ENCODE results near the gene ALDH3A2.
"Not testable (repeated sequence)": the region's sequence is repeated elsewhere in the genome, so short reads cannot be mapped to it uniquely, and the experiment has no call there.

The ALDH3A2 gene

GRCh38 chr17:19678581-19679453, 30.3 kb downstream of the ALDH3A2 start:
- no peak for DNase-seq (ENCODE audit: low read depth)

- no peak for DNase-seq (ENCODE audit: low read depth)
Measured at GRCh38 chr17:19683117-19683516, 34.6 kb downstream of the ALDH3A2 start.

- DNase-seq (ENCODE audit: low read depth): not testable (repeated sequence)
Measured at GRCh38 chr17:19684909-19685580, 36.5 kb downstream of the ALDH3A2 start.

DNA sequence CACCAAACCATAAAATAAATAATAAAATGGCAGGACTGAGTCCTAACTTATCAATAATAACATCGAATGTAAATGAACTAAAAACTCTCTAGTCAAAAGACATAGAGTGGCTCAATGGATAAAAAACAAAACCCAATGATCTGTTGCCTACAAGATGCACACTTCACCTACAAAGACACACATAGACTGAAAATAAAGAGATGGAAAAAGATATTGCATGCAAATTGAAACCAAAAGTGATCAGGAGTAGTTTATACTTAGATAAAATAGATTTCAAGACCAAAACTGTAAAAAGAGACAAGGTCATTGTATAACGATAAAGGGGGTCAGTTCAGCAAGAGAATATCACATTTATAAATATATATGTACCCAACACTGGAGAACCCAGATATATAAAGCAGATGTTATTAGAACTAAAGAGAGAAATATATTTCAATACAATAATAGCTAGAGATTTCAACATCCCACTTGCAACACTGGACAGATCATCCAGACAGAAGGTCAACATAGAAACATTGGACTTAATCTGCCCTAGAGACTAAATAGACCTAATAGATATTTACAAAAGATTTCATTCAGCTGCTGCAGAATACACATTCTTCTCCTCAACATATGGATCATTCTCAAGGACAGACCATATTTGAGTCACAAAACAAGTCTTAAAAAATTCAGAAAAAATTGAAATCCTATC, 38.0 kb downstream of the ALDH3A2 start:
- DNase-seq (ENCODE audit: low read depth): no peak

- no peak for DNase-seq (ENCODE audit: low read depth)
Measured at GRCh38 chr17:19702217-19702641, 53.7 kb downstream of the ALDH3A2 start.

DNA sequence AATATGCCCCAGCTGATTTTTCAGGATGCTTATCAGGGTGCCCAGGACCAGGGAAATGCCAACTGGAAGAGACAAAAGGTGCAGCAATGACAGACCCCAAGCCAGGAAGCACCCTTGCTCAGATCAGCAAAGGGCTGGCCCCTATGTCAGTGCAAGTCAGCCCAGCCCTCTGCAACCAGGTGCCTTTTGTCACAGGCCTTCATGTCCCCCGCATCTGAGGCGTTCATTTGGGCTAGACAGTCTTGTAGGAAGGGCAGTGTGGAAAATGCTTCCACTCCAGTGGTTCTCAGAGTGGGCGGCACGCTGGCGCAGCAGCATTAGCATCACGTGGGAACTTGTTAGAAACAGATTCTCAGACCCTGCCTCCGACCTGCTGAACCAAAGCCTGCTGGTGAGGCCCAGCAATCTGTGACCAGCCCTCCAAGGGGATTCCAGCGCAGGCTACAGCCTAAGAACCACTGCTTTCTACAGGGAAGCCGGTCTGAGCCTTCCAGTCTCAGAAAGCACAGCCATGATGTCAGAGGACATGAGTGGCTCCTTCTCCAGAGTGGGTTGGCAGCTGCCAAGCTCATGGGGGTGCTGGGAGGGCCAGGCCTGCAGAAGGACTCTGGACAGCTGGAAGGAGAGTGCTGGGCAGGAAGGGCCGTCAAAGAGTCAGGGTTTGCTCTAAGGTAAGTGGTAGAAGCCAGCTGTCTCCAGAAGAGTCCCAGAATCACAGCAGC, 54.7 kb downstream of the ALDH3A2 start:
- DNase-seq (ENCODE audit: low read depth): no peak

DNA sequence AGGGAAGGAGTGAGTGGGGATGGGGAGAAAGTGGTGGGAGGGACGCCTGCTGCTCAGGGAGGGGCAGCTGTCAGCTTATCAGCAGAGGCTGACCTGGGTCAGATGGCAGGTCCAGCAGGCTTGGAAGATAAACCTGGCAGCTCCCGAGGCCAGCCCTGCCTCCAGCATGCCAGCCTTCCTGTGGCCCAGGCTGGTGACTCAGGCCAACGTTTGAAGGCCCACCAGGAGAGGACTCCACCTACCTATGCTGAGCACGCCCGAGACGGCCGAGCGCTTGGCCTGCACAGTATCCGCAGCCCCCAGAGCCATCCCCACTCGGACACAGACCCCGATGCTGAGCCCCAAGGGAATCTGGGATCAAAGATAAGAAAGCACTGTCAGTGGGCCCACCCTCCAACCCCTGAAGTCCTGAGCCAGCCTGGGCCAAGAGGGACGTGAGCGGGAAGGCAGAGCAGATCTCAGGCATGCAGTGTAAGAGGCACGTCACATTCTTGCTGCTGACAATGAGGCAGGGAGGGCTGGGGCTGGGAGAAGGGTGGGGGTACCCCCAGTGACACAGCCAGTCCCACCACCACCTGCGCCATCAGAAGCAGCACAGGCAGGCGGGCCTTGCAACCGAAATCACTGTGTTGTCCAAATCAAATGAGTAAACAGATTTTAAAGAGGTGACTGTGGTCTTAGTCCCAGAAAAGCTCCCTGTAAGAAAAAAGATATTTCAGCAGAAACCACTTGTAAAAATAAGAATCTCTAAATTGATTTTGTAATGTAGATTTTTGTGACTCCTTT, 55.5 kb downstream of the ALDH3A2 start:
- no peak for DNase-seq (ENCODE audit: low read depth)

- no peak for DNase-seq (ENCODE audit: low read depth)
Measured at GRCh38 chr17:19705201-19705600, 56.6 kb downstream of the ALDH3A2 start.

DNA sequence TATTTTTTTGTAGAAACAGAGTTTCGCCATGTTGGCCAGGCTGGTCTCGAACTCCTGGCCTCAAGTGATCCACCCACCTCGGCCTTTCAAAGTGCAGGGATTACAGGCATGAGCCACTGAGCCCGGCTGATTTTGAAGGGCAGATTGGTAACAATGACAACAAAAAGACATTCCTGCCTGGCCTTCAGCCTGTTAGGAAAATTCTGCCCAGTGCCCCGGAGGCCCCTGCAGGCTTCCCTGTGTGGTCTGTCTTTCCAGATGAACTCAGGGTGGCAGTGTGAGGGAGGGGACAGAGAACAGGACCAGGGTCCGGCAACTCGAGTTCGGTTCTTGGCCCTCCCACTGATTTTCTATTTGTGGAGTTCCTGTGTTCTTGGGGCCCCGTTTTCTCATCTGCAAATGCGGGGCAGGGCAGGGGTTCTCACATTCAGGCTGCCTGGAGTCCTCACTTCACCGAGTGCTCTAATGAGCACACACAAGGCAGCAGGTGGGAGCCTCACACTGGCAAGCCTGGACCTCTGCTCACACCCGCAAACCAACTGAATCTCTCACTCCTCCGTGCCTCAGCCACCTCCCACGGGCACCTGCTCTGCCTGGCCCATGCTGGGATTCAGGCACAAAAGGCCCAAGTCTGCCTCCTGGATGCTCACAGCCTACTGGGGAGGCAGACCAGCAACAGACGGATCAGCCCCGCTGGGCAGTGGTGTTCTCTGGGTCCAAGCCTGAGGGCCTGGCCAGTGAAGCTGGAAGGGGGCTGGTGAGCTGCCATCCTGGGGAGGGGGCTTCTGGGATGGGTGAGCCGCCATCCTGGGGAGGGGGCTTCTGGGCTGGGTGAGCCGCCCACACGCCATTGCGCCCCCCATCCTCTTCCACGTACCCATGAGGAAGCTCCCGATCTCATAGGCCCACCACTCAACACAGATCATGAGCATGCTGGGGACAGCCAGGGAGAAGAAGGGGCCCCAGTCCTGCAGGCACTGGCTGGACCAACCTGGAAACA, 57.5 kb downstream of the ALDH3A2 start:
- no peak for DNase-seq (ENCODE audit: low read depth)

DNA sequence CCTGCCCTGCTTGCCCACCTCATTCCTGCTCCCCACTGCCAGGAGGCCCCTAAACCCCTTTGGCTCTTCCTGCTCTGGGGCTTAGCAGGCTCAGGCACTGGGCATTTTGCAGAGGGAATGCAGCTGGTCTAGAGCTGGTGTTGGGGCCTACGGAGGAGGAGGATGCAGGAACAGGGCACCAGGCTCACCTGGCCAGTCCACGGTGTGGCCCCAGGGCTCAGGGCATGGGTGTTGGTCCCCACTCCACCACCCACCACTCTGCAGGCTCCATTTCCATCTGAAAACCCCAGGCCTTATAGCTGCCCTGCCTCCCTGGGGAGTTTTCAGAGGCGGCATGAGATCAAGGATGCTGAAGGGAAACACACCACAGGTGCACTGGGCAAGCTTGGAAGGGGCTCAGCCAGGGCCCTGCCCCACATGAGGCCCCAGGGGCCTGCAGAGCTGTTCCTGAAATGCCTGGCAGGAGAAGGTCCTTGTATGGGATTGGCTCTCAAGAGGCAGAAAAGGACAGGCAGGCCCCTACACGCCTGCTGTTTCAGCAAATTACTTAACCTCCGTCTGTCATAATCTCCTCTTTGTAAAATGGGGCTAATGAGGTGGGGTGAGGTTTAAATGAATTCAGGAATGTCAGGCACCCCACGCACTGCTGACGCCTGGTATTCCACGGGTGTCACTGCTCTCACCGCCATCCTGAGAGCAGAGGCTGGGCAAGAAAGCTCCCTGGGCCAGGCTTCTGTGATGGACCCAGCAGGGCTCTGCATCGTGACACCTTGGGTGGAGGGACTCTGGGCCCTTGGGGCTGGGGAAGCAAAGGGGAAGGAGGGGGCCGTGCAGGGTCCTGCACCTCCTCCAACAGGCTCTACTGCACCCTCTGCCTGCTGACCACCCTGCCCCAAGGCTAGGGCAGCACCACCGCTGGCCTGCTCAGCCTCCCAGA, 58.5 kb downstream of the ALDH3A2 start:
- DNase-seq (ENCODE audit: low read depth): no peak

- no peak for DNase-seq (ENCODE audit: low read depth)
Measured at GRCh38 chr17:19707728-19708221, 59.2 kb downstream of the ALDH3A2 start.

GRCh38 chr17:19708431-19709175, 60.1 kb downstream of the ALDH3A2 start:
- DNase-seq (ENCODE audit: low read depth): no peak

DNA sequence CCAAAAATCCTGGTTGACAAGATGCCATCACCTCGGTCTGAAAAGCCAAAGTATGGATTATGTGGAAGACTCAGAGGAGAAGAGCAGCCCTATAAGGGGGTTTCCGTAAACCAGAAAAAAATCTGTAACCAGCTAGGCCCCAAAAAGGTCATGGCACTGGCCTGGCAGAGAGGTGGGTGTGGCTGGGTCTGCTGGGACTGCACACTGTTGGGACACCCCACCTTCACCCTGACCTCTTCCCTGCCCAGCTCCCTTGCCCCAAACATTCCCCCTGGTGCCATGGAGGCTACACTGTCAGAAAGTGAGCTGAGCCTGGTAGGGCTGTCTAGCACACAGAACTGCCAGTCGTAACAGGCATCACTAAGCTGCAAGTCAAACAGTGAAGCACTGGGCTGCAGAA, 61.3 kb downstream of the ALDH3A2 start:
- no peak for DNase-seq (ENCODE audit: low read depth)

GRCh38 chr17:19712436-19713004, 64.0 kb downstream of the ALDH3A2 start:
- no peak for DNase-seq (ENCODE audit: low read depth)

DNA sequence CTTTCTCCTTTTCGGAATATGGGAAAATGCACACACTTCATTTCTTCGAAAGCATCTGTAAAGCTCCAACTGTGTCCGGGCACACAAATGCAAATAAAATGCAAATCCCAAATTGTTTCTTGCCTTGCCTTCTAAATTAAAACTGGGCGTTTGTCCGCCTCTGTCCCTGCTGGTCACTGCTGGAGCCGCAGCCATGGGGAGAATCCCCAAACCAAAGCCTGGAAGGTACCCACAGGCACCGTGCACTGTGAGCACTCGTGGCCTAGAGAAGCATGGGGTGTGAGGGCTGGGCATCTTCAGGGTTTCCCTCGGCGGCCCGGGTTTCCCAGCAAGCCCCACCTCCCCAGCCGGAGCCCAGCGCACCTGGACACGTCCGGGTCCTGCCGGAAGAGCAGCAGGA, 64.9 kb downstream of the ALDH3A2 start:
- DNase-seq (ENCODE audit: low read depth): no peak

DNA sequence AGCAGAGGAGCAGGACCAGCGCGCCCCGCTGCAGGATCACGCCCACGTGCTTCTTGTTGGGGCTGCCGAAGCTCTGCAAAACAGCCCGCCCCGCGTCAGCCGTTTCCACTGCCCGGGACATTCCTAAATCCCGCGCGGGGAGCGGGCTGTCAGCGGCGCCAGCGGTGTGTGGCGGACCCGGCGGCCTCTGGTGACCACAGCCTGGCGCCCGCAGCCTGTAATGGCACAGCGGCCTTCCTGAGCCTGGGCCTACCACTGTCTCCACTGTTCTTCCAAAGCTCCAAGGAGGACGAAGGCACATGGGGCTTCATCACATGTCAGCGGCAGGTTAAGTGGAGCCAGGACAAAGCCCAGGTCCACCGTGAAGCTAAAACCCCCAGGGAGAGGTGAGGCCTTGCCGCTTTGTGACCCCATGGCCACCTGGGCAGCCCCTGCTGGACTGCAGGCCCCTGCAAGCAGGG, 65.4 kb downstream of the ALDH3A2 start:
- no peak for DNase-seq (ENCODE audit: low read depth)
